Measurements from ENCODE around the gene AEBP2. TPM values are rescaled to one million over a fixed set of nuclear protein-coding genes. Genes with fewer than 3 reads are reported as not detected.
"Not testable (repeated sequence)": the region's sequence is repeated elsewhere in the genome, so short reads cannot be mapped to it uniquely, and the experiment has no call there.

Gene AEBP2
- polyA plus RNA-seq, 1 donor, result 32.9 TPM

GRCh38 chr12:19548834-19549233 is 109.5 kb downstream of the AEBP2 start:
- 89% methylated on average over 2 of the region's 4 CpGs for WGBS (ENCODE audit: insufficient coverage, low lambda C conversion rate)
- peaks cover 4% of the 10 kb centered on the region for H3K36me3 ChIP-seq (ENCODE audit: control insufficient read depth, insufficient read depth, low read length)
- no peak for DNase-seq
- H3K4me1 ChIP-seq (ENCODE audit: control insufficient read depth, insufficient read depth, low read length), result no peaks in the 10 kb centered on the region
- H3K4me3 ChIP-seq (ENCODE audit: low read length), result no peak overlapping the region
- no peak overlapping the region for H3K27ac ChIP-seq (ENCODE audit: low read length)
- H3K27me3 ChIP-seq (ENCODE audit: control insufficient read depth, insufficient read depth, low read length), result no peaks in the 10 kb centered on the region
- H3K9me3 ChIP-seq (ENCODE audit: control insufficient read depth, low read depth, low read length), result no peaks in the 10 kb centered on the region

GRCh38 chr12:19550626-19551025 is 111.3 kb downstream of the AEBP2 start:
- Histone ChIP-seq H3K27ac (ENCODE audit: low read length) (no peak overlapping the region), H3K36me3 (ENCODE audit: control insufficient read depth, insufficient read depth, low read length) (peaks cover 4% of the 10 kb centered on the region), H3K27me3 (ENCODE audit: control insufficient read depth, insufficient read depth, low read length) (no peaks in the 10 kb centered on the region), H3K9me3 (ENCODE audit: control insufficient read depth, low read depth, low read length) (no peaks in the 10 kb centered on the region), H3K4me1 (ENCODE audit: control insufficient read depth, insufficient read depth, low read length) (no peaks in the 10 kb centered on the region), H3K4me3 (ENCODE audit: low read length) (no peak overlapping the region)
- no peak for DNase-seq
- no CpG with 5 or more reads among the region's 4 CpGs for WGBS (ENCODE audit: insufficient coverage, low lambda C conversion rate)

DNA sequence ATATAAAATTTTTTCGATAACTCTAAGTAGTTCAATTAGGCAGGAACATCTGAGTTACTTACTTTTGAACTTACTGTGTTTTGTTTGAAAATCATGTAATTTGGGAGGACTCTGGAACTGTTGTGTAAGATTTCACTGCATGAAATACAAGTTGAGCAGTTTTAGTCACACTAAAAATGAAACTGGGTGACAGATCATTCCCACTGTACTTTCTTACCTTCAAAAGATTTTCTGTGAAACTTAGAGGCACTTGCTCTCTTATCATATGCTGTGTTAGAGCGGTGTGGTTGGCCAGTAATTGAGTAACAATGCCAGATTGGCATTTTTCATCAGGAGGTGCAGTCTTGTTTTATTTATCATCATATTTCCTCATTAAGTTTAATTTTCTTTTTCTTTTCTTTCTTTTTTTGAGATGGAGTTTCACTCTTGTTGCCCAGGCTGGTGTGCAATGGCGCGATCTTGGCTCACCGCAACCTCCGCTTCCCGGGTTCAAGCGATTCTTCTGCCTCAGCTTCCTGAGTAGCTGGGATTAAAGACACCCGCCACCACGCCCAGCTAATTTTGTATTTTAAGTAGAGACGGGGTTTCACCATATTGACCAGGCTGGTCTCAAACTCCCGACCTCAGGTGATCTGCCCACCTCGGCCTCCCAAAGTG is 113.3 kb downstream of the AEBP2 start:
- WGBS (ENCODE audit: insufficient coverage, low lambda C conversion rate), result 80% methylated on average over 1 of the region's 13 CpGs
- H3K27me3 ChIP-seq (ENCODE audit: control insufficient read depth, insufficient read depth, low read length); H3K4me3 ChIP-seq (ENCODE audit: low read length); H3K27ac ChIP-seq (ENCODE audit: low read length); H3K36me3 ChIP-seq (ENCODE audit: control insufficient read depth, insufficient read depth, low read length); H3K9me3 ChIP-seq (ENCODE audit: control insufficient read depth, low read depth, low read length); DNase-seq; H3K4me1 ChIP-seq (ENCODE audit: control insufficient read depth, insufficient read depth, low read length): not testable (repeated sequence)

DNA sequence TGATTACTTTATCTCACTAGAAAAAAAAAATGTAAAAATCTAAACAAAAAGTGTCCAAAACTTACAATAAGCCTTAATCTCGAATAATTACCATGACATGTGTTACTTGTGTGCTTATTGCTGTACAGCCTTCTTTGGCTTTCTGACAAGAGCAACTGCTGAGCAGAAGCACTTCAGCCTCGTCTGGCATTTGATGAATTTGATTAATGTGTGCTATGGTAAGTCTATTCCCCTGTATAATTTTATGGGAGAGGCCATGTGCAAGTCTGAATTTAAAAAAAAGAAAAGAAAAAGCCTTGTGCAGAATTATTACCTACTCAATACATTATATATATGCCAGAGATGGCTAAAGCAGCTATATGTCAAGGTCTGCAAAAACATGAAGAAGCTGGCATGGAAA is 113.9 kb downstream of the AEBP2 start:
- WGBS (ENCODE audit: insufficient coverage, low lambda C conversion rate), result no CpG with 5 or more reads among the region's 2 CpGs
- Histone ChIP-seq H3K4me1 (ENCODE audit: control insufficient read depth, insufficient read depth, low read length) (no peaks in the 10 kb centered on the region), H3K27ac (ENCODE audit: low read length) (no peak overlapping the region), H3K36me3 (ENCODE audit: control insufficient read depth, insufficient read depth, low read length) (no peaks in the 10 kb centered on the region), H3K4me3 (ENCODE audit: low read length) (no peak overlapping the region), H3K27me3 (ENCODE audit: control insufficient read depth, insufficient read depth, low read length) (no peaks in the 10 kb centered on the region), H3K9me3 (ENCODE audit: control insufficient read depth, low read depth, low read length) (no peaks in the 10 kb centered on the region)
- DNase-seq, result no peak

DNA sequence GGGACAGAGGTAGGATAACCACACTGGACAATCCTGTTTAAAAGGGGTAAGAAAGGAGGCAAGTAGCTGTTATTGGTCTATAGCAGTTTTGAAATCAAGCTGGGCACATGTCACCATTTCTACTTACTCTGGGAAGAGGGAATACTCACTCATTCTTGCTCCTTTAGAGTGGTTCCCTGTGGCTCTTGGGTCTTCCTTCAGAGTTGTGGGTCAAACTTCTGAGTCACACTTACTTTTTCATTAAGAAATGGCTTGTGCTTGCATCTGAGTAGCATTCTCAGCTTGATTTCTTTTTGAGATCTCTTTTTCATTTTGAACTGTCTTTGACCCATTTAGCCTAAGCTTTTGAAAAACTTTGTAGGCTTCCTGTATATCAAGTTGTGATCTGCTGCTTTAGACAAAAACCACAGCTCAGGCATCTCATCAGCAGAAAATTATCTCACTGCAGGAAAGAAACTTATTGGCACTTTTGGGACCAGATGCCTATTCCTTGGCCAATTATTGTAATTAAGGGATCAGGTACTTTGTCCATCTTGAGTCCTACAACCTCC is 122.2 kb downstream of the AEBP2 start:
- H3K27me3 ChIP-seq (ENCODE audit: control insufficient read depth, insufficient read depth, low read length), result no peaks in the 10 kb centered on the region
- no peaks in the 10 kb centered on the region for H3K36me3 ChIP-seq (ENCODE audit: control insufficient read depth, insufficient read depth, low read length)
- H3K9me3 ChIP-seq (ENCODE audit: control insufficient read depth, low read depth, low read length), result no peaks in the 10 kb centered on the region
- H3K4me3 ChIP-seq (ENCODE audit: low read length), result no peak overlapping the region
- no peak overlapping the region for H3K27ac ChIP-seq (ENCODE audit: low read length)
- H3K4me1 ChIP-seq (ENCODE audit: control insufficient read depth, insufficient read depth, low read length), result no peaks in the 10 kb centered on the region
- no peak for DNase-seq

Measured in large intestine (tissue), 3 donors.